ENCODE measurements around the gene ARSB.

GRCh38 chr5:78833284-78833683 is 151.8 kb downstream of the ARSB start:
- TF ChIP-seq BMI1 (IDR thresholded peaks at IDR 0.05; ENCODE audit: low read length) (no peak), HBP1 (CRISPR knock-in tag; IDR thresholded peaks at IDR 0.05) (no peak)

Data from K562 (cell line).